Activated CD4-positive, alpha-beta T cell treated with anti-CD3 and anti-CD28 coated beads, Interleukin-2, amount 50 U/mL, for 1 hour (primary cell): ENCODE results near the gene COL26A1.

Source experiments
- DNase-seq: peaks from one replicate; pipeline ENCODE4 v3.0.0-alpha.2; 2020

COL26A1 gene

DNA sequence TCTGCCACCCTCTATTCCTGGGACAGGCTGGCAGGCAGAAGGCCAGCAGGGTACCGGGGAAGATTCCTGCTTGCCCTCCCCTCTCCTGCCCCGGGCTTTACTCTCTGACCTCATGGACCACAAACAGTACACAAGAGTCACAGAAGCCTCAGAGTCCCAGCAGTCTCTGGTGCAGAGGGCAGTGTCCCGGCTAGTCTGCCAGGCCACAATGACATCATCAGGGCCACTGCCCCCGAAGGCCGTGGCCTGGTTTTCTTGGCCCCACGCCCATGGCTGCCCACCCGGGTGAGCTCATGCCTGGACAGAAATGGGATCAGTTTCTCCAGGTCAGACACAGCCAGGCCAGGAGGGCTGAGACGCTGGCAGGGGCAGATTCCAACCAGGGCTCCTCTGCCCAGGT, 174.5 kb downstream of the COL26A1 start:
- no peak for DNase-seq

DNA sequence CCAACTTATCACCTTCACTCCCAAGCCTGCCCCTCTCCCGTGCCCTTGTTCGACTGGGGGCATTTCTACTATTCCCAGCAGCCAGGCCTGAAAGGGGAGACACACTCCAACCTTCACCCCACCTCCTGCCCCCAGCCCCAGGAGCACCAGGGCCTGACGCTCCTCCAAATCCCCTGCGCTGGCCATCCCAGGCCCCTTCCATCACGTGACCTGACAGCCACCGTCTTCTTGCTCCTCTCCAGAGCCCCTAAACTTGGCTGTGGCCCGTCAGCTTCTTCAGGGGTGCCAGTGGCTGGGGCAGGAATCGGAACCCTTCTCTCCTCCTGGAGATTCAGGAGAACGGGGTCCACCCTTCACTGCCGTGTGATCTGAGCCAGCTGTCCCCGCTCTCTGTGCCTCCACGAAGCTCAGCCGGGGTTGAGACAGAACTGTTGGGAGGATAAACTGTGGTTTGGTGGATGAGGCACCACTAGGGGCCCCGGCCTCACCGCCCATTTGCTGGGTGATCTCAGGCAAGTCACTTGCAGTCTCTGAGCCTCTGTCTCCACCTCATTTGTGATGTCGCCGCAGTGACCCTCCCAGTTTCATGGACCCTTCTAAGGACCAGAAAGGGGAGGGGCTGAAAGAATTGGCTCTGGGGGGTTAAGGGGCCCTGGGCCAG, 175.4 kb downstream of the COL26A1 start:
- no peak for DNase-seq

DNA sequence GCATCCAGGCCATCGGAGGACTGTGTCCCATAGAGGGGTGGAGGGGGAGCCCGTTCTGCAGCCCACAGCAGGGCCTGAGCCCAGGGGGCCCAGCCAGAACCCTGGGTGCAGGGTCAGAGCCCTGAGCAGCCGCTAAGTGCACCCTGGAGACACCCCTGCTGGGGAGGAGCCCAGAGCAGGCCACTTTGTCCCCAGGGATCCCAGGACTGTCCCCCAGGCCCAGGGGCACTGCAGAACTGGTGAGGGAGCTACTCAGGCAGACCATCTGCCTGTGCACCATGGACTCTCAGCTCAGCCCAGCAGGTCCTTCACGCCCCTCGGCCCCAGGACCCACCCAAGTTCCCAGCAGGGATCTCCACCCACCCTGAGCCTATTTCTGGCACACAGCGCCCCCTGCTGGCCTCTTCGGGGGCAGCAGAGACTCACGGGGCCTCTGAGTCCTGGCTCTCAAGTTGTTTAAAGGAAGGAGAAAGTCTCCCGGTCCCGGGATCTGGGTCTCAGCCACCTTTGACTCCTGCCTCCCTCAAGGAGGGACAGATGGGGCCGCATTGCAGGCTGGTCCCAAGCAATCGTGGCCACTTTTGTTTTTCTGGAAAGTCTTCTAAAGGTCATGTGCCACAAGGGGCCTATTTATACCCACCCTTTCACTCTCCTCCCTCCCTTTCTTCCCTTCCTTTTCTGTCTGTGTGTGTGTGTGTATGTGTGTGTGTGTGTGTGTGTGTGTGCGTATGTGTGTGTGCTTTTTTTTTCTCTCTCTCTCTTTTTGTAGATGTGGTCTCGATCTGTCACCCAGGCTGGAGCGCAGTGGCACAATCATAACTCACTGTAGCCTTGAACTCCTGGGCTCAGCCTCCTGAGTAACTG, 176.2 kb downstream of the COL26A1 start:
- peak; percentile 53 for DNase-seq

DNA sequence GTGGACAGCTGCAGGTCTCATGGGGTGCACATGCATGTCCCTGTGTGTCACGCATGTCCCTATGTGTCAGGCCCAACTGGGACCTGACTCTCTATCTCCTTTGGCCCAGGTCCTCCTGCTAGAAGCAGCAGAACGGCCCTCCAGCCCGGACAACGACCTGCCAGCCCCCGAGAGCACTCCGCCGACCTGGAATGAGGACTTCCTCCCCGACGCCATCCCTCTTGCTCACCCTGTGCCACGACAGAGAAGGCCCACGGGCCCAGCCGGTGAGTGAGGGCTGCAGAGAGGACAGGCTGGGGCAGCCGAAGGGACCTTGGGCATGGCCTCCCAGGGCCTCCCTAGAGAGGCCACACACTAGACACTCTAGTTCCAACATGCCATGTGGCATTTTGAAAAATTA, 177.1 kb downstream of the COL26A1 start:
- DNase-seq = no peak

DNA sequence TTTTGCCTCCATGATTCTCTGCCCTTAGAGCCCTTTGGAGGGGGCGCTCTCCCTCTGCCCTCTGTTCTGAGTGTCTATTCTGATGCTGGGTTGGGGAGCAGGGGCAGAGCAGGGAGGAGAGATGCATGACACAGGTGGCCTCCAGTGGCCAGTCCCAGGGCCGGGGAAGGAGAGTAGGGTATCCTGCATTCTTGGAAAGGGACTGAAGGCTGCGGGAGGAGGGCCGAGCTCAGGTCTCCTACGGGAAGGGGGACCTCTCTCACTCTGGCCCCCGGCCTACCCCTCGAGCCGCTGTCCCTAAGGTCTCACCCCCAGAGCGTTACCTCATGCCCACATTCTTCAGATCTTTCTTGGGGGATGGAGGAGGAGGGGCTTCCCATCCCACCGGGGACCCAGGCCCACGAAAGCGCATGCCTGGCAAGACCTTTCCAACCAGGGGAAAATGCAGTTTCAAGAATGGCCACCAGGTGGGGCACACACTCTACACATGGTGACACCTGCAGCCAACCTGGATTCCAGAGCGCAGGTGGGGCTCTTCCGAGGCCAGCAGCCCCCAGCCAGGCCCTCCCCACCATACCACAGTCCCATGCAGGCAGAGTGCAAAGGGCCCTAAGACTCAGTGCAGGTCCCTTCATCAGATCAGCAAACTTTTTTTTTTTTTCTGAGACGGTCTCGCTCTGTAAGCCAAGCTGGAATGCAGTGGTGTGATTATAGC, 180.0 kb downstream of the COL26A1 start:
- peak; percentile 76 for DNase-seq

DNA sequence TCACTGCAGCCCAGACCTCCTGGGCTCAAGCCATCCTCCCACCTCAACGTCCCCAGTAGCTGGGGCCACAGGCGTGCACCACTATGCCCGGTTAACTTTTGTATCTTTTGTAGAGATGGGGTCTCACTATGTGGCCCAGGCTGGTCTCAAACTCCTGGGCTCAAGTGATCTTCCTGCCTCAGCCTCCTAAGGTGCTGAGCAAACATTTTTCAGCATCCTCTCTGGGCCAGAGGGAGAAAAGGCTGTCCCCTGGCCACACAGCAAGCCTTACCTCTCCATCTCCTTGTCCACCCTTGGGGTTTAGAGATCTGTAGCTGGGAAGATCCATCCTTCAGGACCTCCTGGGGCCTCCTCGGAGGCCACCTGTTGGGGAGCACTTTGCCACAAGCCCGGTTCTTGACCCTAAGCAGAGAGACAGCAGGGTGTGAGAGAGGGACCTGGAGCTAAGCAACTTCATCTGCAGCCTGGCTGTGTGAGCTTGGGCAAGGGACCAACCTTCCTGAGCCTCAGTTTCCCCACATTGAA, 180.6 kb downstream of the COL26A1 start:
- DNase-seq = no peak

DNA sequence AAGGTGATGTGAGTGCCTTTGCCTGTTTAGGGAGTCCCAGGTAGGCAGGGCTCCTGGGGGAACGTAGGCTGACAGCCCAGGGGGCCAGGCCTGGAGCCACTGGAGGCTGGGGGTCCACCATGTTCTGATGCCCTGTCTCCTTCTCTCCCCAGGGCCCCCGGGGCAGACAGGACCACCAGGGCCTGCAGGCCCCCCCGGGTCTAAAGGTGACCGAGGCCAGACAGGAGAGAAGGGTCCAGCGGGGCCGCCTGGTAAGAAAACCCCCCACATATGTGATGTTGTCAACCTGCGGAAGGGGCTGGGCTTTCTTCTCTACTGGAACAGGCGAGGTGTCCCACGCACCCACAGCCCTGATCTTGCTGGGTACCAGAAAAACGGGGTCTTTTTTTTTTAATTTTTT, 181.2 kb downstream of the COL26A1 start:
- no peak for DNase-seq

DNA sequence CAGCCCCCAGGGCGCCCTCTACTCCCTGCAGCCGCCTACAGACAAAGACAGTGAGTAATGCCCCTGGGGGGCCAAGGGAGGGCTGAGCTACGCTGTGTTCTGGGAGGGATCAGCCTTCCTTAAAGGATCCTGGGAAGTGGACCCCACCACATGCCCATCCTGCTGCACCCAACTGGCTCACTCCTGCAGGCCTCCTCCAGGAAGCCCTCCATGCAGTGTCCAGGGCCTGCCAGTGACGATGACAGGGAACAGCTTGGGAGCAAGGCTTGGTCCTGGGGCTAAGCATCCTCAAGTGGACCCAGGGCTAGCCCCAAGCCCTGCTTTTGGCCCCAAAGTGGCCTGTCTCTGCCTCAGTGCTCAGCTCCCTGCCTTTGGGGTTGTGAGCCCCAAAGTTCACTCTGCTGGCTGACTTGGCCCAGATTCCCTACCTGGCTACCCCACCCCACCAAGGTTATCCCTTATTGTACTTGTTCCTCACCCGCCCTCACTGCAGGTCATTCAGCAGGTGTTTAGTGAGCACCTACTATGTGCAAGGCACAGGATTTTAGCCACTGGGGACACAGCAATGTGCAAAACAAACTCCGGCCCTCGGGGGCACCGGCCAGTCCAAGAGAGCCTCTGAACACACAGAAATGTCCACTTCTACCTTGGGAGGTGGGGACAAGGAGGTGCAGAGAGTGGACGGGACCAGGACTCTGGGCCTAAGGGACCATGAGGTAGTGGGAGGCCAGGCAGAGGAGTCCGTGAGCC, 182.9 kb downstream of the COL26A1 start:
- DNase-seq = no peak

DNA sequence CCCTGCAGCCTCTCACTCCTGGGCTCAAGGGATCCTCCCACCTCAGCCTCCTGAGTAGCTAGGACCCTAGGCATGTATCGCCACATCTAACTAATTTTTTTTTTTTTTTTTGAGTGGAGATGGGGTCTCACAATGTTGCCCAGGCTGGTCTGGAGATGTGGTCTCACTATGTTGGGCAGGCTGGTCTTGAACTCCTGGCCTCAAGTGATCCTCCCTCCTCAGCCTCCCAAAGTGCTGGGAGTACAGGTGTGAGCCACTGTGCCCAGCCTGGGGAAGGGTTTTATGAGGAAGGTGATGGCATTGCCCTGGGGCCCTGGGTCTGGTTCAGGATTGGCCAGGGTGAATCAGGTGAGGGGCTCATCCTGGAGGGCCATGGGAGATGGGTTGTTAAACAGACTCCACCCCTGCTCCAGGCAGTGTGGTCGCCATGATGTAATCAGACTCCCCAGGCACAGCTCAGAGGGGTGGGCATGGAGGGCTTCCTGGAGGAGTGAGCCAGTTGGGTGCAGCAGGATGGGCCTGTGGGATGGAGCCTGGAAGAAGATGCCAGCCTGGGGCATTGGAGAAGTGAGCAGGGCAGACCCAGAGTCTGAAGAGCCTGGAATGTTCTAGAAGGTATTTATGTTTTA, 183.7 kb downstream of the COL26A1 start:
- no peak for DNase-seq

DNA sequence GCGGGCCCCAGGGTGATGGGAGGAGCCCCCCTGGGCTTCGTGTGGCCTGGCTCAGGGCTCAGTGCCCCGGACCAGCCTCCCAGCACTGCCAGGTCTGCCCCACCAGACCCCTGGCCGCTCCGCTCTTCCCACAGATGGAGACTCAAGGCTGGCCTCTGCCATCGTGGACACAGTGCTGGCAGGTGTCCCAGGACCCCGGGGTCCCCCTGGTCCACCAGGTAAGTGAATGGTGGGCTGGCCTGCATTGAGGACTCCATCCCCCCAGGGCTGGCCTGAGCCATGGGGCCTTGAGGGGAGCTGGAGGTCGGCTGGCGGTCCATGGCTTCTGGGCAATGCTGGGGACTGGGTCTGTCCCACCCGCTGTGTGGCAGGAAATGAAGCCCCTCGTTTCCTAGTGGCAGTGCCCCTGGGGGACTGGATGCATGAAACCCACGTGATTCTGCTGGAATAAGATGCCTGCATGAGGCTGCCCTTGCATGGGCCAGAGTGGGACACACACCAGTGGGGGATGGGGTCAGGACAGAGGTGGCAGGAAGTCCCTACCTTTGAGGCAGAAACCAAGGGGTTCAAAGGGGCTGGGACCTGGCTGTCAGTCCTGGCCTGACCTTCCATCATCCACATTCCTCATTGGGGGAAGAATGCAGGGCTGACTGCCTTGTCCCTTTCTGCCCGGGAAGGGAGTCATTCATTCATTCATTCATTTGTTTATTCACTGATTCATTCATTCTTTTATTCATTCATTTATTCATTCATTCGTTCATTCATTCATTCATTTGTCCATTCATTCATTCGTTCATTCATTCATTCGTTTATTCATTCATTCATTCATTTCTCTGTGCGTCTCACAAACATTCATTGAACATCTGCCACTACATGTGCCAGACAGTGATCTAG, 184.6 kb downstream of the COL26A1 start:
- DNase-seq = no peak

DNA sequence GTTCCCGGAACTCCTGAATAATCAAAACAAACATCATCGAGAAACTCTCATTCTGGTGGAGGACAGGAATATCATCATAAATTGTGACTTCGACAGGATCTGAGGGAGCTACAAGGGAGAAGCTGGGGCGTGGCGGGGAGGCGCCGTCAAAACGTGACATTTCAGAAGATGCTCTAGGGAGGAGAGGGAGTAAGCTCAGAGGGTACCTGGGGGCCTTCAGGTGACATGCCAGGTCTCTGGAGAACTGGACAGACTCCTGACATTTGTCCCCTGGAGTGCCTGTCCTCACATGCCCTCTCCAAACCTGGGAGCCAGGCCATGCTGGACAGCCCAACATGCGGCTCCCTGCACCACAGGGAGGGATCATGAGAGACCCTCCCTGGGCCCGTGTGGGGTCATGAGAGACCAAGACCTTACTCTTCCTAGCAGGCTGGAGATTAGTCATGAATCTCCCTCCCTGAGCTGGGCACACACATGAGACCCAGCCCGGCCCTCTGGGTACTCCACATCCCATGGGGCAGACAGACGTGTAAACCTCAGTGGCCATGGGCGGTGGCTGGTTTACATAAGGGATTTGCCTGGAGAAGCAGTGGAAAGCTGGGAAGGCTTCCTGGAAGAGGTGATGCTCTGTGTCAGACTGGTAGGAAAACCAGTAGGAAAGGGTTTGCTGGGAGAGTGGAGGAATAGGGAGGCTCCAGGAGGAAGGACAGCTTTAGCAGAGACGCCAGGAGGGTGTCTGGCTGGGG, 185.4 kb downstream of the COL26A1 start:
- DNase-seq = no peak

DNA sequence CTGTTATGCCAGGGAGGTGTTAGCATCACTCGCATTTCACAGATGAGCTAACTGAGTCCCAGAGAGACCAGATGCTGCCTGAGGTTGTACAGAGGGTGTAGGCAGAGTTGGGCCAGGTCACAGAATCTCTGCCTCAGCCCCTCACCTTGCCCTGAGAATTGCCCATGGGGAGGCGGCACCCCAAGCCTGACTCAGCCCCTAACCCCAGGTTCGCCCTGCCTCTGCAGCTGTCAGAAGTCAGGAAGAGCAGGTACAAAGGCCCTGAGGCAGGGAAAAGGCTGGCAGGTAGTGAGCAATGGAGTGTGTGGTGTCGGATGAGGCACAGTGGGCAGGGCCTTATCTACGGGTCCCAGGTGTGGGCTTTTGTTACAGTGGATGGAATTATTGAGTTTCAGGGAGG, 187.1 kb downstream of the COL26A1 start:
- no peak for DNase-seq

DNA sequence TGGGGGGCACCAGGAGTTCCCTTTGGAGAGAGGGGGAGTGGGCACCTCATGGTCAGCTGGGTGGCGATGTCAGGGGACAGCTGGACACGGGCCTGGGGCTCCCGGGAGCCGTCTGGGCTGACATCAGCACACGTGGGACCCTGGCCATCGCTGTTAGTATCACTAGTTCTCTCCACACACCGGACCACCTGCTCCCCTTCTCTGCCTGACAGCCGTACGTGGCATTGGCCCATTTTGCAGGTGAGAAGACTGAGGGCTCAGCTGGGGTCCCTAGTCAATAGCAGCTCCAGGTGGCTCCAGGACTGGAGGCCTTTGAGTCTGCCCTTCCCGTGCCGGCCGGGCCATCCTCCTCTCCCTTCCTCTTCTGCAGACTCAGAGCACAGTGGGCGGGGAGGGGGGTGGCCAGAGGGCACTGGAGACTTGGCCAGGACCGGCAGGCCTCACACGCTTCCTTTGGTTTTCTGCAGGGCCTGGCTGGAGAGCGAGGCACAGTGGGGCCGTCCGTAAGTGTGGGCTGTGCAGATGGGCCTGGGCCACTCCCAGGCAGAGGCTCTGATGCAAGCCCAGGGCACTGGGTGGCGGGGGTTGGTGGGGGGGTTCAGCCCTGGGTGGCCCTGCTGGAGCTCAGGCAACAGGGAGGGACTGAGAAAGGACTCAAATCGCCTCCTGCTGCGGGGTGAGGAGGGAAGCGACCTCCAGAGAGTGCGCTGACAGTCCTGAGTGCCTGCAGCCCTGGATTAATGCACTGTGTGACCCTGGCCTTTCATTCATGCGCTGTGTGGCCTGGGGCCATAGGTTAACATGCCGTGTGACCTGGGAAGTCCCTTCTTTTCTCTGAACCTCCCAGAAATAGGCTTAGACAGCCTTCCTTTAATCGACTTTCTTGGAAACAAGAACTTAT, 188.2 kb downstream of the COL26A1 start:
- no peak for DNase-seq

DNA sequence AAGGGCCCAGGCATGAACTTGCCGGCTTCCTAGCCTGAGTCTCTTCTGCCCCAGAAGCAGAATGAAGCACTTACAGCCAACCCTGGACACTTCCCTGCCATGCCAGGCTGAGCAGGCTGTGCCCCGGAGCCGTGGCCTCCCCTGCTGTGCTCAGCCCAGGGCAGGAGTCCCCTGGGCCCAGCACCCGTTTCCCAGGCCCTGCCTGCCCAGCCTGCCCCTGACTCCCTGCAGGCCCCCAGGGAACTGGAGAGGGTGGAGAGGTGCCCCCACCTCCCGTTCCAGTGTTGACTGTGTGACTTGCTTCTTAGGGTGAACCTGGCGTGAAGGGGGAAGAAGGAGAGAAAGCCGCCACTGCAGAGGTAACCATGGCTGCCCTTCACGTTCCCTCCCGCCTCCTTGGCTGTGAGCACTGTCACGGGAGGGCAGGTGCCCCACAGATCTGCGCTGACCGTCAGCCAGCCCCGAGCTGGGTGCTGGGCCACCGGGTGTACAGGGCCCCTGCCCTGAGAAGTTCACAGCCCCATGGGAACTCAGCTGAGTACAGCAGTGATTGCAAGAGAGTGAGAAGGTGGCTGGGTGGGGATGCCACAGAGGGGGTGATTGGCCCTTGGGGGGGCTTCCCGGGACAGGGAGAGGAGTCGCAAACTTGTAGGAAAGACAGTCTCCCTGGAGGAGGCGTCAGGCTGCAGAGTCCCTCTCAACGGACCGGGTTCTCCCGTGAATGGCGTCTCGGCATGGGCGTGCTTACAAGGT, 190.5 kb downstream of the COL26A1 start:
- DNase-seq = no peak

DNA sequence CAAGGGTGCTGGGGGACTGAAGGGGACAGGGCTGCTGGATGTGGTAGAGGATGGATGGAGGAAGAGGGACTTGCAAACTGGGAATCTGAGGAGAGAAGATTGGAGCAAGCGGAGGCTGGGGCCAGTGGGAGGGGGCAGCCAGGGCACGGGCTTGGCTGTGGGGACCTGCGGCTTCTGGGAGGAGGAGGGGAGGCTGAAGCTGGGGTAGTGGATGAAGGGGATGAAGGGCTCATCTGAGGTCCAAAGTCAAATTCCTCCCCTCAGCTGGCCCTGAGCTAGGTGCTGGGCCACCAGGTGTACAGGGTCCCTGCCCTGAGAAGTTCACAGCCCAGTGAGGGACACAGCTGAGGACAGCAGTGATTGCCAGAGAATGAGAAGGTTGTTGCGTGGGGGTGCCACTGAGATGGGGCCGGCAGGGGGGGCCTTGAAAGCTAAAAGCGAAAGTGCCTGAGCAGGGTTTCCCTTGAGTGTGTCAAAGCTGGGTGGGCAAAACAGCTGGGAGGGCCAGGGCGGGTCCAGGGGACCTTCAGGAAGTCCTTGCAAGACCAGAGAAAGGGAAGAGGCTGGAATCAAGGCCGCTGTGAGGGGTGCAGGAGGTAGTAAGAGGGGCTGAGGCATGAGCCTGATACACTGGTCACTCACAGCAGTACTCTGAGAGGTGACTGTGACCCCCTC, 191.2 kb downstream of the COL26A1 start:
- DNase-seq = no peak

DNA sequence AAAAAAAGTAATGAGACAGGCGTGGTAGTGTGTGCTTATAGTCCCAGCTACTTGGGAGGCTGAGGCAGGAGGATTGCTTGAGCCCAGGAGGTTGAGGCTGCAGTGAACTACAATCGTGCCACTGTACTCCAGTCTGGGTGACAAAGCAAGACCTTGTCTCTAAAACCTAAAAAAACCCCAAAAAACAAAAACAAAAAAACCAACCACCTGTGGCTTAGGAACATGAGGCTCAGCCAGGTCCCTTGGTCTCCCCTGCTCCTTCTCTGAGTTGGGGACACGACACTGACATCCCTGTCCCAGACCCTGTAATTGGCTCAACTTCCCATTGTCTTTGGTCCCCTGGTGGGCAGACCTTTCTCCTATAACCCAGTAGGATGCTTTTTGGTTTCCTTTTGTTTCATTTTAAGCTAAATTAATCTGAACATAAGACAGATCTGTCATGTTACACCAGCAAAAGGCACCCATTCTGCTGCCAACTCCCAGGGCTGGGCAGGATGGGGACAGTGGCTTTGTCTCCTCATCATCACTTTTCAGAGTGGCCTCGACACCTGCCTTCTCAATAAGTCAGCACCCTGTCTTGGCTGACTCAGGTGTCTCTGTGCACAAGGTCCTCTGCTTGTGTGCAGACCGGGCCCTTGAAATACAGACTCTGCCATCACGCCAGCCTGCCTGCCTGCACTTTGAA, 192.1 kb downstream of the COL26A1 start:
- no peak for DNase-seq

DNA sequence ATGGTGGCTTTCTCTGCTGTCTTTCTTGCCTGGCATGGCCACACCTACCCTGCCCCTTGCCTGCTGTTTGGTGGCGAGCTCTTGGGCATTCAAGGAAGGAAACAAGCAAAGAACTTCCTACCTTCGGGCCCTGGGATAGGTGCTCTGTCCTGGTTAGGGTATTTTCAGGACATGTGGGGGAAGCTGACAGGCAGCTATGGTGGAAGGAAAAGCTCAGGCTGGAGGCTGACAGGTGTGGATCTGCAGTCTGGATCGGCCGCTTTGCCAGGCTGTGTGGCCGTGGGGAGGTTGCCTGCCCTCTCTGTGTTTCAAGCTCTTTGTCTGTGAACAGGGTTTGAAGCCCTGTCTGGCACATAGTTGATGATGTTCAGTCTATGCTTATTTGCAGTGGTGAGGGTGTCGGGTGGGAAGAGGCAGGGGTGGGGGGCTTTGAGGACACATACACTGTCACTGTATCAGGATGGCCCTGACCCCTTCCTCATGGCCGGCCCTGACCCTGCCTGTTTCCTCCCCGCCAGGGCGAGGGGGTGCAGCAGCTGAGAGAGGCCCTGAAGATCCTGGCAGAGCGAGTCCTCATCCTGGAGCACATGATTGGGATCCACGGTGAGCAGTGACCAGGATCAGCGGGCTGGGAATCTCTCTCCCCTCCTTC, 192.7 kb downstream of the COL26A1 start:
- no peak for DNase-seq
